A549 (cell line): ENCODE measurements around the gene SDC3.

Source experiments
- BHLHE40 ChIP-seq: IDR thresholded peaks from 2 replicates; pipeline ENCODE4 v1.6.1; 2012; ENCODE audit warnings: low read depth, low read length, inconsistent platforms
- EHF ChIP-seq: fragments of 250-450 bp; sonication (Bioruptor Pico); IDR thresholded peaks from 2 replicates; pipeline ENCODE4 v1.5.0; 2020; ENCODE audit warnings: mild to moderate bottlenecking
- HOXA7 ChIP-seq: fragments of 250-450 bp; sonication (Bioruptor Pico); IDR thresholded peaks from 2 replicates; pipeline ENCODE4 v1.5.0; 2020; ENCODE audit warnings: mild to moderate bottlenecking, moderate library complexity
- TF ChIP-seq, protein P1 (sequence below): fragments of >200 bp; sonication (Bioruptor Twin); formaldehyde crosslinking; IDR thresholded peaks from 3 replicates; pipeline ENCODE4 v1.5.1; 2016

DNA sequence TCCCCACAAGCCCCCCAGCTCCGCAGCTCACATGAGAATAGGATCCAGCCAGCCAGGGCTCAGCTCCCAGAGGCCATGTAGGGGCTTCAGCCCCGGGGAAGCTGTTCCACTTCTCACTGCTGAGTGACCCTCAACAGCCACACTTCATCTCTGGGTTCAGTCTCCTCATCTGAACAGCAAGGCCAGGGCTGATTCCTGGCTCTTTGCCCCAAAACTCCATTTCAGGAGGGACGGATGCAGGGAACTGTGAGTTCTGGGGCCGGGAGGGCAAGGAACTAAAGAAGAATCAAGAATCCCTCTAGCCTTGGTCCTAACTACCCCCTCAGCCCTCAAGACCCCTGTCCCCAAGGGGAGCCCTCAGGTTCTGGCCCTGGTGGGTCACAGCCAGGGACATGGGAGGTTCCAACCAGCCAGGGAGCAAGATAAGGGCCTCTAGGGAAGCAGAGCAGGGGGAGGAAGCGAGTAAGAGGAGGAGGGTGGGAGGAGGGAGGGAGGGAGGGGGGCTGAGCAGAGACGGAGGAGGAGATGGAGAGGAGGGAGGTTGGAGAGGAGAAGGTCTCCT, 13.1 kb downstream of the SDC3 start:
- TF ChIP-seq EHF (CRISPR knock-in tag) = no peak
- no peak for TF ChIP-seq HOXA7 (CRISPR knock-in tag)
- TF ChIP-seq, protein P1, sequence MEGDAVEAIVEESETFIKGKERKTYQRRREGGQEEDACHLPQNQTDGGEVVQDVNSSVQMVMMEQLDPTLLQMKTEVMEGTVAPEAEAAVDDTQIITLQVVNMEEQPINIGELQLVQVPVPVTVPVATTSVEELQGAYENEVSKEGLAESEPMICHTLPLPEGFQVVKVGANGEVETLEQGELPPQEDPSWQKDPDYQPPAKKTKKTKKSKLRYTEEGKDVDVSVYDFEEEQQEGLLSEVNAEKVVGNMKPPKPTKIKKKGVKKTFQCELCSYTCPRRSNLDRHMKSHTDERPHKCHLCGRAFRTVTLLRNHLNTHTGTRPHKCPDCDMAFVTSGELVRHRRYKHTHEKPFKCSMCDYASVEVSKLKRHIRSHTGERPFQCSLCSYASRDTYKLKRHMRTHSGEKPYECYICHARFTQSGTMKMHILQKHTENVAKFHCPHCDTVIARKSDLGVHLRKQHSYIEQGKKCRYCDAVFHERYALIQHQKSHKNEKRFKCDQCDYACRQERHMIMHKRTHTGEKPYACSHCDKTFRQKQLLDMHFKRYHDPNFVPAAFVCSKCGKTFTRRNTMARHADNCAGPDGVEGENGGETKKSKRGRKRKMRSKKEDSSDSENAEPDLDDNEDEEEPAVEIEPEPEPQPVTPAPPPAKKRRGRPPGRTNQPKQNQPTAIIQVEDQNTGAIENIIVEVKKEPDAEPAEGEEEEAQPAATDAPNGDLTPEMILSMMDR = no peak
- TF ChIP-seq BHLHE40 = no peak
